ENCODE data around the gene PTPRN2. TPM values are rescaled to one million over a fixed set of nuclear protein-coding genes. Genes with fewer than 3 reads are reported as not detected.

Gene PTPRN2
- total RNA-seq, 5 donors from 2014 or later (not counting 1 experiment from before 2014, with no cell fraction given): 0.60 to 1.7 (median 0.82) TPM

DNA sequence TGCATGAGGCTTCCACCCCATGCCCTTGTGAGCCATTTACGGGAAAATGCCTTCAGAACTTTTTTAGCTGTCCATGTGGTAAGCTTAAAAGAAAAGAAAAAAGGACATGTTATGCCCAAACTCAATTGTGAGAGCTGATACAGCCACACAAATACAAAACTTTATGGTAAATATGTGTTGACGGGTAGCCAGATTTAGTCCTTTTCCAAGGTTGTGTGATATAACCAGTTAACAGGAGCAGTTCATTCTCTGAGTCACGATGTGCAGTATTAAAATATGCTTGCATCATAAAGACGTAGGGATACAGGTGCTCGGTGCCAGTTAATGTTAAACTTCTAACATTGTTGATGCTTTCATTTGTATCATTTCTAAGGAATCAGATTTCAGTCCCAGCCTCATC is 900.5 kb downstream of the PTPRN2 start:
- Mint-ChIP-seq H3K27ac (no peak overlapping the region), H3K4me1 (peaks cover 33 to 43% (median 39%) of the 10 kb centered on the region in 3 donors), H3K4me3 (peak overlapping the region in 1 of 3 donors; percentile 56), H3K9me3 (no peaks in the 10 kb centered on the region), H3K36me3 (no peaks in the 10 kb centered on the region), H3K27me3 (peaks cover 45 to 63% of the 10 kb centered on the region in 2 donors)
- no CpG with 5 or more reads among the region's 5 CpGs for WGBS (ENCODE audit: insufficient coverage)
- no peak for DNase-seq
- H3K4me1 ChIP-seq (ENCODE audit: control insufficient read depth in 1 of 2, extremely low read depth in 1 of 2, insufficient read depth in 2 of 2, low read length in 2 of 2): peaks cover 11 to 55% of the 10 kb centered on the region in 2 experiments
- ATAC-seq (replicated peaks in 1 of 4): no peak
- H3K27me3 ChIP-seq (replicated peaks in 1 of 2; ENCODE audit: control insufficient read depth in 2 of 2, extremely low read depth in 1 of 2, insufficient read depth in 2 of 2, low read length in 1 of 2): peaks cover 14 to 74% of the 10 kb centered on the region in 2 experiments
- H3K27ac ChIP-seq (ENCODE audit: low read length): no peak overlapping the region
- H3K9me3 ChIP-seq: no peaks in the 10 kb centered on the region
- ChIA-PET CTCF (no interaction called here), POLR2A (interaction anchor here in 1 of 2 donors (0.6 kb wide), 1 partner anchor 21 kb away, joined by 4 read pairs; no protein-coding TSS in a partner anchor)
- no peak overlapping the region for H3K4me3 ChIP-seq (ENCODE audit: control insufficient read depth in 1 of 2, extremely low read depth in 1 of 2, low read length in 1 of 2)
- H3K36me3 ChIP-seq (ENCODE audit: control insufficient read depth in 2 of 2, extremely low read depth in 1 of 2, insufficient read depth in 1 of 2, low read length in 1 of 2): no peaks in the 10 kb centered on the region

DNA sequence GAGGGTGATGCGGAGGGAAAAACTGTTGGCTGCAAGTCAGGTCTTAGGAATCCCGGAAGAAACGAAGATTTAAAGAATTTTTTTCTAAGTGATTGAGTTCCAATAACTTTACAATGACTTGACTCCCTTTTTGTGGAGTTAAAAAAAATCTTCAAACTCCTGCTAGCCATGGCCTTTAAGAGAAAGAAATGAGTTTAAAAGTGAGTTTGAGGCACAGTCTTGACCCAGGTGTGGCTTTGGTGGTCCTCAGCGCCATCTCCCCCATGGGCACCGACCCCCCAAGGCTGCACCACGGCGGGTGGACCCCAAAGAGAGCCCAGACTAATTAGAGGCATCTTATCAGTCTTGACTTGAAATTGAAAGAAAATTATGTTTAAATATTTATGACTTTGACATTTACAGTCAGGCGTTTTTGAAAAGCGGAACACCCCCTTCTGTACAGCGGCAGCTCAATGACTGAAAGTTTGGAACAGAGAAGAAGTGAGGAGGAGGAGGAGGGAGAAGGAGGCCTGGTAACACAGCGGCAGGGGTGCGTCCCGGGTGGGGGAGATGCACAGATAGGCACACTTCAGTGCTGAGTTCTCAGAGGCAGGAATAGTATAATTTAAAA is 901.2 kb downstream of the PTPRN2 start:
- Mint-ChIP-seq H3K36me3 (no peaks in the 10 kb centered on the region), H3K4me3 (peak overlapping the region in 1 of 3 donors; percentile 56), H3K9me3 (no peaks in the 10 kb centered on the region), H3K27me3 (peaks cover 52 to 68% of the 10 kb centered on the region in 2 donors), H3K27ac (no peak overlapping the region), H3K4me1 (peaks cover 31 to 40% (median 37%) of the 10 kb centered on the region in 3 donors)
- ChIA-PET CTCF (no interaction called here), POLR2A (no interaction called here)
- DNase-seq (no peak), ATAC-seq (replicated peaks in 1 of 4) (no peak)
- Histone ChIP-seq H3K4me1 (ENCODE audit: control insufficient read depth in 1 of 2, extremely low read depth in 1 of 2, insufficient read depth in 2 of 2, low read length in 2 of 2) (peaks cover 8 to 49% of the 10 kb centered on the region in 2 experiments), H3K27me3 (replicated peaks in 1 of 2; ENCODE audit: control insufficient read depth in 2 of 2, extremely low read depth in 1 of 2, insufficient read depth in 2 of 2, low read length in 1 of 2) (peaks cover 16 to 73% of the 10 kb centered on the region in 2 experiments), H3K9me3 (no peaks in the 10 kb centered on the region), H3K4me3 (ENCODE audit: control insufficient read depth in 1 of 2, extremely low read depth in 1 of 2, low read length in 1 of 2) (peak overlapping the region in 1 of 2 donors; percentile 3), H3K36me3 (ENCODE audit: control insufficient read depth in 2 of 2, extremely low read depth in 1 of 2, insufficient read depth in 1 of 2, low read length in 1 of 2) (no peaks in the 10 kb centered on the region), H3K27ac (ENCODE audit: low read length) (no peak overlapping the region)
- 0% methylated on average over 4 of the region's 13 CpGs for WGBS (ENCODE audit: insufficient coverage)

- no peaks in the 10 kb centered on the region for H3K36me3 Mint-ChIP-seq
- no peaks in the 10 kb centered on the region for H3K9me3 Mint-ChIP-seq
- peaks cover 29 to 36% (median 33%) of the 10 kb centered on the region in 3 donors for H3K4me1 Mint-ChIP-seq
- no peak for ATAC-seq (replicated peaks in 1 of 4)
- peaks cover 8 to 44% of the 10 kb centered on the region in 2 experiments for H3K4me1 ChIP-seq (ENCODE audit: control insufficient read depth in 1 of 2, extremely low read depth in 1 of 2, insufficient read depth in 2 of 2, low read length in 2 of 2)
- 6% methylated on average over 71 of the region's 77 CpGs for WGBS (ENCODE audit: insufficient coverage)
- ChIA-PET POLR2A (no interaction called here), CTCF (no interaction called here)
- DNase-seq: peak in 1 of 35 experiments; percentile 11
- no peaks in the 10 kb centered on the region for H3K36me3 ChIP-seq (ENCODE audit: control insufficient read depth in 2 of 2, extremely low read depth in 1 of 2, insufficient read depth in 1 of 2, low read length in 1 of 2)
- peaks cover 60 to 71% of the 10 kb centered on the region in 2 donors for H3K27me3 Mint-ChIP-seq
- H3K4me3 Mint-ChIP-seq: peak overlapping the region in 1 of 3 donors; percentile 56
- H3K9me3 ChIP-seq: no peaks in the 10 kb centered on the region
- H3K27ac Mint-ChIP-seq: no peak overlapping the region
- H3K27me3 ChIP-seq (replicated peaks in 1 of 2; ENCODE audit: control insufficient read depth in 2 of 2, extremely low read depth in 1 of 2, insufficient read depth in 2 of 2, low read length in 1 of 2): peaks cover 17 to 70% of the 10 kb centered on the region in 2 experiments
- H3K4me3 ChIP-seq (ENCODE audit: control insufficient read depth in 1 of 2, extremely low read depth in 1 of 2, low read length in 1 of 2): no peak overlapping the region
- no peak overlapping the region for H3K27ac ChIP-seq (ENCODE audit: low read length)
Observed at GRCh38 chr7:157685430-157686284, 902.0 kb downstream of the PTPRN2 start.

- peak in 1 of 4 experiments; percentile 19 for ATAC-seq (replicated peaks in 1 of 4)
- 5% methylated on average over 72 of the region's 72 CpGs for WGBS (ENCODE audit: insufficient coverage)
Observed at GRCh38 chr7:157684909-157685429, 902.7 kb downstream of the PTPRN2 start.

DNA sequence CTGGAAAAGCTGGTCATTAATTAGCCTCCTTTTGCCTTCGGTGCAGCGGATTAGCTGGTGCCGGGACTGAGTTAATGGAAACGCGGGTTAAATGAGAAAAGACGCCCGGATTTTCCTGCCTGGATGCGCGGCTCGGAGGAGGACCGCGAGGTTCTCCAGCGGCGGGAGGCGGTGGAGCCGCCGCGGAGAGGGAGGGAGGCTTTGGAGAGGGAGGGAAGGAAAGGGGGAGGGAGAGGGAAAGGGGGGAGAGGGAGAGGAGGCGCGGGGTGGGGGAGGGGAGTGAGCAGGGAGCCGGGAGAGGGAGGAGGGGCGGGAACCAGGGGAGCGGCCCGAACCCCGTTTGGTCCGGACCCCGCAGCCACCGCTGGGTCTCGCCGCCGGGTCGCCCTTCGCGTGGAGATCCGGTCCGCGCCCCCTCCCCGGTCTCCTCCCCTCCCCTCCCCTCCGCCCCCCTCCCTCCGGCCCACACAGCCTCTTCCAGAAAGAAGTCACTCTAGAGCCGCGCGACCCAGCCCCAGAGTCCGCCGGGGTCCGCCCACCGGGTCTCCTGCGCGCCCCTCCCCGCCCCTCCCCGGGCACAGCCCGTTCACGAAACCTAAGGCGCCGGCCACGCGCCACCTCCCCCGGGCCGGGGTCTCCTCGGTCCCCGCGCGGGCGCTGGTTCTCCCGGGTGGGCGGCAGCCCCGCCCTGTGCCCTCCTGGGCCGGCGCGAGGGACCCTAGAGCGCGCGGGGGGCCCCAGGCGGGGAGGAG is 903.3 kb downstream of the PTPRN2 start:
- no peaks in the 10 kb centered on the region for H3K9me3 Mint-ChIP-seq
- Histone ChIP-seq H3K36me3 (ENCODE audit: control insufficient read depth in 2 of 2, extremely low read depth in 1 of 2, insufficient read depth in 1 of 2, low read length in 1 of 2) (no peaks in the 10 kb centered on the region), H3K4me3 (ENCODE audit: control insufficient read depth in 1 of 2, extremely low read depth in 1 of 2, low read length in 1 of 2) (no peak overlapping the region), H3K4me1 (ENCODE audit: control insufficient read depth in 1 of 2, extremely low read depth in 1 of 2, insufficient read depth in 2 of 2, low read length in 2 of 2) (peaks cover 2 to 32% of the 10 kb centered on the region in 2 experiments), H3K9me3 (no peaks in the 10 kb centered on the region), H3K27me3 (replicated peaks in 1 of 2; ENCODE audit: control insufficient read depth in 2 of 2, extremely low read depth in 1 of 2, insufficient read depth in 2 of 2, low read length in 1 of 2) (peaks cover 17 to 64% of the 10 kb centered on the region in 2 experiments), H3K27ac (ENCODE audit: low read length) (no peak overlapping the region)
- H3K36me3 Mint-ChIP-seq: no peaks in the 10 kb centered on the region
- WGBS (ENCODE audit: insufficient coverage): 5% methylated on average over 51 of the region's 74 CpGs
- POLR2A ChIA-PET: no interaction called here
- CTCF ChIA-PET: no interaction called here
- no peak overlapping the region for H3K27ac Mint-ChIP-seq
- DNase-seq: no peak
- H3K27me3 Mint-ChIP-seq: peaks cover 73 to 74% of the 10 kb centered on the region in 2 donors
- H3K4me3 Mint-ChIP-seq: peak overlapping the region; percentile 4 to 68 (median 28)
- H3K4me1 Mint-ChIP-seq: peaks cover 29 to 31% (median 29%) of the 10 kb centered on the region in 3 donors
- no peak for ATAC-seq (replicated peaks in 1 of 4)

More at GRCh38 chr7:157684909-157685429, 902.7 kb downstream of the PTPRN2 start:
- Mint-ChIP-seq H3K4me3 (no peak overlapping the region), H3K27ac (no peak overlapping the region), H3K9me3 (no peaks in the 10 kb centered on the region), H3K36me3 (no peaks in the 10 kb centered on the region), H3K27me3 (peaks cover 67 to 74% of the 10 kb centered on the region in 2 donors), H3K4me1 (peaks cover 29 to 33% (median 31%) of the 10 kb centered on the region in 3 donors)
- CTCF ChIA-PET: no interaction called here
- Histone ChIP-seq H3K27ac (ENCODE audit: low read length) (no peak overlapping the region), H3K36me3 (ENCODE audit: control insufficient read depth in 2 of 2, extremely low read depth in 1 of 2, insufficient read depth in 1 of 2, low read length in 1 of 2) (no peaks in the 10 kb centered on the region), H3K4me1 (ENCODE audit: control insufficient read depth in 1 of 2, extremely low read depth in 1 of 2, insufficient read depth in 2 of 2, low read length in 2 of 2) (peaks cover 5 to 38% of the 10 kb centered on the region in 2 experiments), H3K9me3 (no peaks in the 10 kb centered on the region), H3K4me3 (ENCODE audit: control insufficient read depth in 1 of 2, extremely low read depth in 1 of 2, low read length in 1 of 2) (no peak overlapping the region), H3K27me3 (replicated peaks in 1 of 2; ENCODE audit: control insufficient read depth in 2 of 2, extremely low read depth in 1 of 2, insufficient read depth in 2 of 2, low read length in 1 of 2) (peaks cover 17 to 66% of the 10 kb centered on the region in 2 experiments)
- peak in 1 of 35 experiments; percentile 9 for DNase-seq
- POLR2A ChIA-PET: no interaction called here

GRCh38 chr7:157683747-157684156 is 903.9 kb downstream of the PTPRN2 start:
- H3K27ac ChIP-seq (ENCODE audit: low read length): no peak overlapping the region
- POLR2A ChIA-PET: no interaction called here
- no peak for DNase-seq
- H3K27ac Mint-ChIP-seq: no peak overlapping the region
- CTCF ChIA-PET: interaction anchor here in 1 of 2 donors (1.2 kb wide), 1 partner anchor 36 kb away, joined by 4 read pairs; no protein-coding TSS in a partner anchor
- whole genome bisulfite sequencing (ENCODE audit: insufficient coverage): 18% methylated on average over 16 of the region's 20 CpGs
- no peaks in the 10 kb centered on the region for H3K9me3 ChIP-seq
- no peaks in the 10 kb centered on the region for H3K36me3 ChIP-seq (ENCODE audit: control insufficient read depth in 2 of 2, extremely low read depth in 1 of 2, insufficient read depth in 1 of 2, low read length in 1 of 2)
- H3K27me3 Mint-ChIP-seq: peaks cover 79 to 80% of the 10 kb centered on the region in 2 donors
- no peaks in the 10 kb centered on the region for H3K36me3 Mint-ChIP-seq
- no peak for ATAC-seq (replicated peaks in 1 of 4)
- no peak overlapping the region for H3K4me3 ChIP-seq (ENCODE audit: control insufficient read depth in 1 of 2, extremely low read depth in 1 of 2, low read length in 1 of 2)
- H3K4me1 ChIP-seq (ENCODE audit: control insufficient read depth in 1 of 2, extremely low read depth in 1 of 2, insufficient read depth in 2 of 2, low read length in 2 of 2): peaks cover 2 to 26% of the 10 kb centered on the region in 2 experiments
- no peaks in the 10 kb centered on the region for H3K9me3 Mint-ChIP-seq
- H3K4me3 Mint-ChIP-seq: peak overlapping the region; percentile 4 to 68 (median 28)
- peaks cover 17 to 58% of the 10 kb centered on the region in 2 experiments for H3K27me3 ChIP-seq (replicated peaks in 1 of 2; ENCODE audit: control insufficient read depth in 2 of 2, extremely low read depth in 1 of 2, insufficient read depth in 2 of 2, low read length in 1 of 2)
- peaks cover 29 to 31% (median 29%) of the 10 kb centered on the region in 3 donors for H3K4me1 Mint-ChIP-seq
